Smooth muscle cell (in vitro differentiated cells): ENCODE measurements around the gene ERG28. TPM values are rescaled to one million over a fixed set of nuclear protein-coding genes. Genes with fewer than 3 reads are reported as not detected.

Source experiments
- DNase-seq: peaks from one replicate; lab custom pipeline; 2025; ENCODE audit not compliant: unreplicated experiment; lab: John Stamatoyannopoulos, UW
- H2AFZ ChIP-seq: fragments of 200-600 bp; sonication (generic); 2 replicates; pipeline ENCODE4 v1.6.0; 2016; ENCODE audit warnings: antibody characterized with exemption, low read depth, mild to moderate bottlenecking
- H3F3A ChIP-seq: fragments of 200-600 bp; sonication (generic); 2 replicates; pipeline ENCODE4 v1.6.0; 2017; ENCODE audit warnings: antibody characterized with exemption, low read depth
- H3K27ac ChIP-seq: fragments of 200-600 bp; sonication (generic); 2 replicates; pipeline ENCODE4 v1.5.1; 2016; ENCODE audit warnings: low read depth, mild to moderate bottlenecking
- H3K27me3 ChIP-seq: fragments of 200-600 bp; sonication (generic); 2 replicates; pipeline ENCODE4 v1.6.1; 2016; ENCODE audit warnings: low read depth, mild to moderate bottlenecking
- H3K36me3 ChIP-seq: fragments of 200-600 bp; sonication (generic); 2 replicates; pipeline ENCODE4 v1.5.1; 2016; ENCODE audit warnings: low read depth
- H3K4me1 ChIP-seq: fragments of 200-600 bp; sonication (generic); 2 replicates; pipeline ENCODE4 v1.5.1; 2016; ENCODE audit warnings: low read depth
- H3K4me2 ChIP-seq: fragments of 200-600 bp; sonication (generic); 2 replicates; pipeline ENCODE4 v1.6.0; 2016; ENCODE audit warnings: mild to moderate bottlenecking
- H3K4me3 ChIP-seq: fragments of 200-600 bp; sonication (generic); 2 replicates; pipeline ENCODE4 v1.5.1; 2016; ENCODE audit warnings: mild to moderate bottlenecking
- H3K79me2 ChIP-seq: fragments of 200-600 bp; sonication (generic); 2 replicates; pipeline ENCODE4 v1.6.0; 2016; ENCODE audit warnings: low read depth, mild to moderate bottlenecking
- H3K9ac ChIP-seq: fragments of 200-600 bp; sonication (generic); 2 replicates; pipeline ENCODE4 v1.6.0; 2016; ENCODE audit warnings: low read depth
- H3K9me3 ChIP-seq: fragments of 200-600 bp; sonication (generic); replicated peaks from 2 replicates; pipeline ENCODE4 v1.5.1; 2016; ENCODE audit warnings: low read depth
- H4K20me1 ChIP-seq: fragments of 200-600 bp; sonication (generic); 2 replicates; pipeline ENCODE4 v1.6.0; 2016; ENCODE audit warnings: low read depth
- WGBS: methylation state at CpG from one replicate; pipeline ENCODE4 v1.1.7; 2016; ENCODE audit warnings: low lambda C conversion rate; 5-methylcytosine and 5-hydroxymethylcytosine counted together
- polyA plus RNA-seq: library from polyadenylated mRNA; unstranded; fragments of >200 nt; fragmentation: Nextera tagmentation; extraction: Ambion mirVana; gene quantifications from 2 replicates; pipeline ENCODE4 v1.2.1, GENCODE V29; 2016
- total RNA-seq: library from RNA; depleted of rRNA; stranded (reverse); fragments of >200 nt; gene quantifications from 2 replicates; pipeline ENCODE4 v1.2.3, GENCODE V29; 2014
- TF ChIP-seq, protein P1 (sequence below): fragments of 200-600 bp; sonication (generic); IDR thresholded peaks from 2 replicates; pipeline ENCODE4 v1.5.1; 2017; ENCODE audit warnings: borderline replicate concordance, mild to moderate bottlenecking, antibody characterized with exemption; ENCODE audit not compliant: insufficient read depth, poor library complexity, severe bottlenecking

The ERG28 gene
- total and polyA plus RNA-seq, 2 experiments from 2014 or later, result 35.0 to 44.9 TPM

GRCh38 chr14:75648066-75648838 is 12.4 kb downstream of the ERG28 start:
- Histone ChIP-seq H3K79me2 (no peaks in the 10 kb centered on the region), H3K9me3 (no peaks in the 10 kb centered on the region), H3K27ac (peak overlapping the region; percentile 71), H3K27me3 (no peaks in the 10 kb centered on the region), H3K4me1 (no peaks in the 10 kb centered on the region), H3K4me3 (no peak overlapping the region), H3K9ac (peak overlapping the region; percentile 57), H4K20me1 (no peaks in the 10 kb centered on the region), H3F3A (no peaks in the 10 kb centered on the region), H3K36me3 (peaks cover 7% of the 10 kb centered on the region), H3K4me2 (peak overlapping the region; percentile 35), H2AFZ (no peak overlapping the region)
- TF ChIP-seq, protein P1, sequence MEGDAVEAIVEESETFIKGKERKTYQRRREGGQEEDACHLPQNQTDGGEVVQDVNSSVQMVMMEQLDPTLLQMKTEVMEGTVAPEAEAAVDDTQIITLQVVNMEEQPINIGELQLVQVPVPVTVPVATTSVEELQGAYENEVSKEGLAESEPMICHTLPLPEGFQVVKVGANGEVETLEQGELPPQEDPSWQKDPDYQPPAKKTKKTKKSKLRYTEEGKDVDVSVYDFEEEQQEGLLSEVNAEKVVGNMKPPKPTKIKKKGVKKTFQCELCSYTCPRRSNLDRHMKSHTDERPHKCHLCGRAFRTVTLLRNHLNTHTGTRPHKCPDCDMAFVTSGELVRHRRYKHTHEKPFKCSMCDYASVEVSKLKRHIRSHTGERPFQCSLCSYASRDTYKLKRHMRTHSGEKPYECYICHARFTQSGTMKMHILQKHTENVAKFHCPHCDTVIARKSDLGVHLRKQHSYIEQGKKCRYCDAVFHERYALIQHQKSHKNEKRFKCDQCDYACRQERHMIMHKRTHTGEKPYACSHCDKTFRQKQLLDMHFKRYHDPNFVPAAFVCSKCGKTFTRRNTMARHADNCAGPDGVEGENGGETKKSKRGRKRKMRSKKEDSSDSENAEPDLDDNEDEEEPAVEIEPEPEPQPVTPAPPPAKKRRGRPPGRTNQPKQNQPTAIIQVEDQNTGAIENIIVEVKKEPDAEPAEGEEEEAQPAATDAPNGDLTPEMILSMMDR, result no peak
- WGBS, result 65% methylated on average over 9 of the region's 9 CpGs
- no peak for DNase-seq

- DNase-seq, result no peak
- Histone ChIP-seq H3K79me2 (no peaks in the 10 kb centered on the region), H3K9me3 (no peaks in the 10 kb centered on the region), H3F3A (no peaks in the 10 kb centered on the region), H3K27ac (peak overlapping the region; percentile 71), H4K20me1 (no peaks in the 10 kb centered on the region), H3K4me3 (no peak overlapping the region), H3K4me2 (no peak overlapping the region), H3K9ac (no peak overlapping the region), H2AFZ (no peak overlapping the region), H3K4me1 (no peaks in the 10 kb centered on the region), H3K27me3 (no peaks in the 10 kb centered on the region), H3K36me3 (peaks cover 7% of the 10 kb centered on the region)
- 85% methylated on average over 3 of the region's 3 CpGs for WGBS
- TF ChIP-seq, protein P1, result no peak
Measured at GRCh38 chr14:75647640-75648039, 13.0 kb downstream of the ERG28 start.

GRCh38 chr14:75646762-75647161 is 13.9 kb downstream of the ERG28 start:
- H3K9ac ChIP-seq, result no peak overlapping the region
- H3K27me3 ChIP-seq, result no peaks in the 10 kb centered on the region
- no peaks in the 10 kb centered on the region for H3K9me3 ChIP-seq
- DNase-seq, result no peak
- TF ChIP-seq, protein P1, result no peak
- H2AFZ ChIP-seq, result no peak overlapping the region
- H3K79me2 ChIP-seq, result no peaks in the 10 kb centered on the region
- H3K27ac ChIP-seq, result peak overlapping the region; percentile 71
- 92% methylated on average over 6 of the region's 6 CpGs for WGBS
- peaks cover 3% of the 10 kb centered on the region for H3K36me3 ChIP-seq
- H3K4me3 ChIP-seq, result no peak overlapping the region
- H4K20me1 ChIP-seq, result no peaks in the 10 kb centered on the region
- no peaks in the 10 kb centered on the region for H3K4me1 ChIP-seq
- no peaks in the 10 kb centered on the region for H3F3A ChIP-seq
- H3K4me2 ChIP-seq, result peak overlapping the region; percentile 45

DNA sequence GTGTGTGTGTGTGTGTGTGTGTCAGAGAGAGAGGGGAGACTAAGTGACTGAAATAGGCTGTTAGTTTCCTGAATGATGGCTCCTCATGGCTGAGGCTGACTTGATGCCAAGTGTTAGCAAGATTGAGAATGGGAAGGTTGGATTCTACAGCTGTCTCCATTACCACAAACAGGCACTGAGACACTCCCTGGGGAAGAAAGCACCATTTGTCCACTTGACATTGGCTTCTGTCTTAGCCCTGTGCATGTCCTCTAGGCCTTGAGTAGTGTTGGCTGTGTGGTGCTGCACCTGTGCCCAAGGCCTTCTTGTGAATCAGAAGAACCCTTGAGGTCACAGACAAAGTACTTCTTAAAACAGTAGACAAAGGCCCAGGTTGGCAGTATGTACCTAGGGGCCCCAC is 15.6 kb downstream of the ERG28 start:
- Histone ChIP-seq H3K27ac (no peak overlapping the region), H3K79me2 (no peaks in the 10 kb centered on the region), H3F3A (no peaks in the 10 kb centered on the region), H3K4me1 (no peaks in the 10 kb centered on the region), H3K4me3 (no peak overlapping the region), H3K4me2 (no peak overlapping the region), H2AFZ (no peak overlapping the region), H3K27me3 (no peaks in the 10 kb centered on the region), H3K36me3 (peaks cover under 1% of the 10 kb centered on the region), H3K9ac (no peak overlapping the region), H3K9me3 (no peaks in the 10 kb centered on the region), H4K20me1 (no peaks in the 10 kb centered on the region)
- no peak for DNase-seq
- TF ChIP-seq, protein P1, result no peak
